Frontal cortex (tissue), 4 donors: ENCODE data around the gene STRADA. TPM values are rescaled to one million over a fixed set of nuclear protein-coding genes. Genes with fewer than 3 reads are reported as not detected.
A peak's percentile ranks its signal among the peaks of the same experiment; 100 is the strongest.

Experiments
- DNase-seq, 2 donors: peaks; one replicate each; pipeline ENCODE4 v3.0.0; 2012; ENCODE audit warnings: low spot score in 2 of 2
- FAIRE-seq: peaks from 2 replicates; lab custom pipeline; 2012; peaks lifted over from hg19 to GRCh38; lab: Jason Lieb, UNC
- total RNA-seq: library from RNA; depleted of rRNA; stranded (reverse); fragments of >200 nt; gene quantifications from one replicate; pipeline ENCODE4 v1.2.3, GENCODE V29; 2014
- donor health status: control.
- donor health status: control.
- donor health status: control.

The STRADA gene, protein sequence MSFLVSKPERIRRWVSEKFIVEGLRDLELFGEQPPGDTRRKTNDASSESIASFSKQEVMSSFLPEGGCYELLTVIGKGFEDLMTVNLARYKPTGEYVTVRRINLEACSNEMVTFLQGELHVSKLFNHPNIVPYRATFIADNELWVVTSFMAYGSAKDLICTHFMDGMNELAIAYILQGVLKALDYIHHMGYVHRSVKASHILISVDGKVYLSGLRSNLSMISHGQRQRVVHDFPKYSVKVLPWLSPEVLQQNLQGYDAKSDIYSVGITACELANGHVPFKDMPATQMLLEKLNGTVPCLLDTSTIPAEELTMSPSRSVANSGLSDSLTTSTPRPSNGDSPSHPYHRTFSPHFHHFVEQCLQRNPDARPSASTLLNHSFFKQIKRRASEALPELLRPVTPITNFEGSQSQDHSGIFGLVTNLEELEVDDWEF
- 19.6 TPM for total RNA-seq

- DNase-seq (peak; percentile 88 to 93), FAIRE-seq (no peak)
Measured at GRCh38 chr17:63741408-63742173, at the start of gene STRADA. Gene STRADA (minus strand): TSS chr17:63741799. CDS start chr17:63728369, 13,430 bp downstream.

DNA sequence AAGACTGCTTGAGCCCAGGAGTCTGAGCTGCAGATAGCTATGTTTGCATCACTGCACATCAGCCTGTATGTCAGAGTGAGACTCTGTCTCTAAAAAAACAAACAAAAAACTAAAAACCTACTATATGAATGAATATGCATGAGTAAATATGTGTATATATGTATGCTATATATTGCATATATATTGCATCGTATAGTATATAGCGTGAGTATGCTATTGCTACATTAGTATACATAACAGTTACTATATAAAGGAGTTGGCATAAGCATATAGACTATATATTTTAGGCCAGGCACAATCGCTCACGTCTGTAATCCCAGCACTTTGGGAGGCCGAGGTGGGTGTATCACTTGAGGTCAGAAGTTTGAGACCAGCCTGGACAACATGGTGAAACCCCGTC is 48.5 kb upstream of the STRADA start:
- DNase-seq = no peak
- FAIRE-seq = no peak

DNA sequence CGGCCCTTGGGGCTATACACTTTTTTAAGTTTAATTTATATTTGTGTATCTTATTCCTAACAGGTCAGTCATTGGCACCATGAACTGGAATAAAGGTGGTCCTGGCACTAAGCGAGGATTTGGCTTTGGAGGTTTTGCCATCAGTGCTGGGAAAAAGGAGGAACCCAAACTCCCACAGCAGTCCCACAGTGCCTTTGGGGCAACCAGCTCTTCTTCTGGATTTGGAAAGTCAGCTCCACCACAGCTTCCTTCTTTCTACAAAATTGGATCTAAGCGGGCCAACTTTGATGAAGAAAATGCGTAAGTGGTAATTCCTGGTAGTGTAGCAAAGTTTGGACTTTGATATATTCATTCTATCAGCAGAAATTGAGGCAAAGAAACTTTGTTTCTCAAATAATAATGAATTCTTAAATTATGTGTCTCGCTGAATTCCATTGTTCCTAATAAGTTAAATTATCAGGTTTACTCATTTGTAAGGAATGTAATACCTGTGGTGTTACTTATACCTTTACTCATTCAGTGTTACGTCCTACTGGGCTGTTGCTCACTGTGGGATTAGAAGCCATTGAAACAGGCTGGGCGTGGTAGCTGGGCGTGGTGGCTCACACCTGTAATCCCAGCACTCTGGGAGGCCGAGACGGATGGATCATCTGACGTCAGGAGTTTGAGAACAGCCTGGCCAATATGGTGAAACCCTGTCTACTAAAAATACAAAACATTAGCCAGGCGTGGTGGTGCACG is 45.5 kb upstream of the STRADA start:
- DNase-seq (no peak), FAIRE-seq (no peak)

- no peak for FAIRE-seq
- no peak for DNase-seq
Measured at GRCh38 chr17:63786117-63786516, 44.5 kb upstream of the STRADA start.

DNA sequence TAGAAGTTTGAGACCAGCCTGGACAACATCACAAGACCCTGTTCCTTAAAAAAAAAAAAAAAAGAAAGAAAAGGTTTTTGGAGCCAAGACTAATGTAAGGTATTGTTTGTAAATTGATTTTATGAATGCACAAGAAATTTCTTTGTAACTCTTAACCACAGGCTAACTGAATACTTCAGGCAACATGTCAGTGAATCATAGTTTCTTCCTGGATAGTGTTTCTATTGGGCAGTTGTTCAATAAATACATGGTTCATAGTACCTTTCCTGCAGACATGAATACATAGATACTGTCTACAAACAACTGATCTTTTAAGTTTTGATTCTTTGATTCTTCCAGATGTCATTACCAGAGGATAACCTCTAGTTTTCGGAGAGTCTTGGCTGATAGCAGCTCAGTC is 44.0 kb upstream of the STRADA start:
- FAIRE-seq (no peak), DNase-seq (no peak)

DNA sequence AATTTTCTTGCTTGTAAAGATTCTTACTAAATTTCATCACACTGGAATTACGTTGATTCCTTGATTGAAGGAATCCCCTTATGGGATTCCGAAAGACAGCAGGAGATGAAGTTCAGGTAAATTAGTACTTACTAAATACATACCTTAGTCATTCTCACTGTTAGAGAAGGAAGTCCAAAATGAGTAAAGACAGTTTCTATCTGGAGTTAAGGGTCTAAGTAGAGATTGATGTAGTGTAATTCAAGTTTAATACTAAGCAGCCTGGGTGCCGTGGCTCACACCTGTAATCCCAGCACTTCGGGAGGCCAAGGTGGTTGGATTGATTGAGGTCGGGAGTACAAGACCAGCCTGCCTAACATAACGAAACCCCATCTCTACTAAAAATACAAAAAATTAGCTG is 41.9 kb upstream of the STRADA start:
- no peak for FAIRE-seq

DNA sequence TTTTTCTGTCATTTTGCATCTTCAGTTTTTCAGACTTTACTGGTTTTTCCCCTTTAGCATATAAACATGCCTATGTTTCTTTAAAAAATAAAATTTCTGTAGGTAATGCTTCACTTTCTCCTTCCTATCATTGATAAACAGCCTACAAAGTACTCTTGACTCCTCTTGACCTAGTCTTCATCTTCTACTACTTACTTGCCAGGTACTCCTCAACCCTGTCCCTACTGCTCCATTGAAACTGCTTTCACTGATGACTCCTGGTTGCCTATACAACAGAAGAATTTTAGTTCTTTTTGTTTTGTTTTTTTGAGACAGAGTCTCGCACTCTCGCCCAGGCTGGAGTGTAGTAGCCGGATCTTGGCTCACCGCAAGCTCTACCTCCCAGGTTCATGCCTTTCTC is 39.3 kb upstream of the STRADA start:
- DNase-seq = no peak
- no peak for FAIRE-seq

More for the DNA sequence above, 41.9 kb upstream of the STRADA start:
- DNase-seq = no peak

DNA sequence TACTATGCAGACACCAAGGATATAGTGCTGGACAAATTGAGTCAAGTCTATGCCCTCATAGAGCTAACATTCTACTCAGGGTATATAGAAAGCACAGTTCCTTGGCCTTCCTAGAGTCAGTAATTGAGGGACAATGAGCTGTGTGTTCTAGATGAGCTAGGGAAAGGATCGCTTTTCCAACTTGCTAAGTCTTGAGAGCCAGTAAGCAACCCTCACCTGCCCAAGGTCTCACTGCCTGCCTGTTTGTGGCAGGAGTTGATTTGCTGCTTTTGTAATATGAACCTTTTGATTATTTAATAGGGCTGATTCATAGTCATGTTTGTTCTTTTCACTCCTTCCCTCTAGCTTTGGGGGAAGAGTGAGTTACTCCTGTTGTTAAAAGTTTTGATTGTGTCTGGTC is 38.9 kb upstream of the STRADA start:
- DNase-seq (no peak), FAIRE-seq (no peak)

GRCh38 chr17:63775420-63775819 is 33.8 kb upstream of the STRADA start:
- FAIRE-seq (no peak), DNase-seq (no peak)

GRCh38 chr17:63774969-63775265 is 33.3 kb upstream of the STRADA start:
- no peak for FAIRE-seq
- no peak for DNase-seq

DNA sequence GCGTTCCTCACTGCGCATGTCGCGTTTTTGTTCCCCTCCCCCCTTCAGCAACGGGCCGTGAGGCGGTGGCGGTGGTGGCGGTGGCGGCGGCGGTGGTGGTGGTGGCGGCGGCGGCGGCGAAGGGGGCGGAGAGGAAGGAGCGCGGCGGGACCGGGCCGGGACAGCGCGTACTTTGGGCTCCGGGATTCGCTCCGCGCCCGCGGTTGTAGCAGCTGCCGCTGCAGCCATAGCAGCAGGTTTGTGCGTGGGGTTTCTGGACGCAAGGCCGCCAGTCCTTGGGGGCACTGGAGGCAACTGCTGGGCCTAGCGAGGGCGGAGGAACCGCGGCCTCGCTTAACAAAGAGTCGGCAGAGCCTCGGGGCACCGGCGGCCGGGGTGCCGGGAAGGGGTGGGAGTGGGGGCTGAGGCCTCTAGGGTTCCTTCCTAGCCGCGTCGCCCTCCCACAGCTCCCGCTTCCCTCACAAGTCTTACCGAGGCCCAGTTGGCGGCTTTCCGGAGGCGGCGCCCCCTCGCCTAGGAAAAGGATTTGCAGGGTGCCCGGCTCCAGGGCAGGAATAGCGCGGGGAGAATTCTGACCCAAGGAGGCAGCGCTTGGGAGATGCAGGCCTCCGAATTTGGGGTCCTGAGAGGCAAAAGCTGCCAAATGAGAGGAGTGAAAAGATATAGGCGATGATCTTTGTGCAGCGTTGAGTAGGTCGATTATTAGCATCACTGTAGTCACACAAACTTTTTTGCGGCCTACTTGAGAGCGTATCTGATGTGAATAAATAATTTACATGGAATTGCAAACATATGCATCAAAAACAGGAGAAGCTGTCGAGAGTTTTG is 32.8 kb upstream of the STRADA start, which contains the start of gene DDX42:
Gene DDX42, plus strand, starts transcription at position 30 of the 828 bp plus-strand sequence. CDS start 12,880 bp downstream, outside the sequence.
- peak in 1 of 2 donors; percentile 26 for DNase-seq
- no peak for FAIRE-seq

DNA sequence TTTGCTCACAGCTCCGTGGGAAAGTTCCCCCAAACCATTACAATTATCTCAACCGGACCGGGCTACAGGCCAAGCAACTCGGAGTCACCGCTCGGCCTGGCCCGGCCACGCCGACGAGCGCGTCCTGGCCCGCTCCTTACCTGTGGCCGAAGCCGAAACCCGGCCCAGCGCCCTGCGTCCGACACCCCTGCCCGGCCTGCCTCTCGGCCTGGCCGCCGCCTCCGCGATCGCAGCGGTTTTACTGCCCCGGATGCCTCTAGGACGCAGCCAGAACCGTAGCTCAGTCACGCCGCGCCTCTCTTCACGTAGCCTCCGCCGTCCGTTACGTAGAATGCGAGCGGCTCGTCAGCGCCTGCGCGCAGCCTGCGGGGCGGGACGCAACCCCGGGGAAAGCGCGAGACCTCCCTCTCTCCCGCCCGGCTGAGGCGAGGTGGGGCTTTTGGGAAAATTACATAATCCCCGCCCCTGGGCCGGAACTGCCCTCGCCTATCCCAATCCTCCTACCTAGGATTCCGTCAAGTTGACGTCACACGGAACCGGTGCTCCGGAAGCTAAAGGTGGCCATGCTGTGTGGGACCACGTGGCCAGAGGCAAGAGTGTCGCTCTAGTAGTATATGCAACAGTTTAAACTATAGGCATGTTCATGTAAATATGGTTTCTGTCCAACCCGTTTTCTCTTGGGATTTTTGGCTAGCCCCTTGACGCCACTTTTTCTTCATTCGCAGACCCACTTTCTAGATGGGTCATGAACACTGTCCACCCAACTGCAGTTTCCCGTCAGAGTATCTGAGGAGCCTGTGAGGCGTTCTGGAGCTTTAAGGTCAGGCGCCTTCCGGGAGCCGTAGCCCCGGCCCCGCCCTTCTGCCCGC is 31.9 kb upstream of the STRADA start, which contains the start of gene CCDC47:
Gene CCDC47, minus strand, starts transcription at position 326 of the 869 bp plus-strand sequence. CDS start 7,422 bp downstream, outside the sequence.
- peak; percentile 99 for DNase-seq
- FAIRE-seq = peak; percentile 68

- DNase-seq (no peak), FAIRE-seq (no peak)
Measured at GRCh38 chr17:63772801-63773271, 31.2 kb upstream of the STRADA start.

DNA sequence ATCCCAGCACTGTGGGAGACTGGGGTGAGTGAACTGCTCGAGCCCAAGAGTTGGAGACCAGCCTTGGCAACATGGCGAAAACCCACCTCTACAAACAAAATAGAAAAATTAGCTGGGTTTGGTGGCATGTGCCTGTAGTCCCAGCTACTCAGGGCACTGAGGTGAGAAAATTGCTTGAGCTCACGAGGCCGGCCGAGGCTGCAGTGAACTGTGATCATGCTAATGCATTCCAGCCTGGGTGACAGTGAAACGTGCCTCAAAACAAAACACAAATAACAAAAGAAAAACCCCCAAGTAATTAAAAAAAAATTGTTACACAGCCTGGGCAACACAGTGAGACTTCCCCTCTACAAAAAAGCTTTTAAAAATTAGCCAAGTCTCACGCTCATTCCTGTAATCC is 26.8 kb upstream of the STRADA start:
- FAIRE-seq = no peak
- no peak for DNase-seq

DNA sequence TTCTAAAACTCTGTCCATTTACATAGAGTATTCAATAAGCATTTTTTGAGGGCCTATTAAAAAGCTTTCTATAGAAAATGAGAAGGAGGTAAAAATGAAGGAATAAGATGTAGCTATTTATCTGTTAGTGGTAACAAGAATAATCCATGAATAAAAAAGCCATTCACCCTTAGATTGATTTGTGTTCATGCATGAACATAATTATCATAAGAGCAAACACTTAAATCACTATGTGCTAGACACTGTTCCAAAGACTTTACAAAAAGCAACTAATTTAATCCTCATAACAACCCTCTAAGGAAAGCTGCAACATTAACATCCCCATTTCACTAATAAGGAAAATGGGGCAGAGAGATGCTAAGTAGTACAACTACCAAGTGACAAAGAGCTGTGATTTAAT is 25.2 kb upstream of the STRADA start:
- FAIRE-seq (no peak), DNase-seq (no peak)

GRCh38 chr17:63764716-63765115 is 23.1 kb upstream of the STRADA start:
- no peak for DNase-seq
- no peak for FAIRE-seq

DNA sequence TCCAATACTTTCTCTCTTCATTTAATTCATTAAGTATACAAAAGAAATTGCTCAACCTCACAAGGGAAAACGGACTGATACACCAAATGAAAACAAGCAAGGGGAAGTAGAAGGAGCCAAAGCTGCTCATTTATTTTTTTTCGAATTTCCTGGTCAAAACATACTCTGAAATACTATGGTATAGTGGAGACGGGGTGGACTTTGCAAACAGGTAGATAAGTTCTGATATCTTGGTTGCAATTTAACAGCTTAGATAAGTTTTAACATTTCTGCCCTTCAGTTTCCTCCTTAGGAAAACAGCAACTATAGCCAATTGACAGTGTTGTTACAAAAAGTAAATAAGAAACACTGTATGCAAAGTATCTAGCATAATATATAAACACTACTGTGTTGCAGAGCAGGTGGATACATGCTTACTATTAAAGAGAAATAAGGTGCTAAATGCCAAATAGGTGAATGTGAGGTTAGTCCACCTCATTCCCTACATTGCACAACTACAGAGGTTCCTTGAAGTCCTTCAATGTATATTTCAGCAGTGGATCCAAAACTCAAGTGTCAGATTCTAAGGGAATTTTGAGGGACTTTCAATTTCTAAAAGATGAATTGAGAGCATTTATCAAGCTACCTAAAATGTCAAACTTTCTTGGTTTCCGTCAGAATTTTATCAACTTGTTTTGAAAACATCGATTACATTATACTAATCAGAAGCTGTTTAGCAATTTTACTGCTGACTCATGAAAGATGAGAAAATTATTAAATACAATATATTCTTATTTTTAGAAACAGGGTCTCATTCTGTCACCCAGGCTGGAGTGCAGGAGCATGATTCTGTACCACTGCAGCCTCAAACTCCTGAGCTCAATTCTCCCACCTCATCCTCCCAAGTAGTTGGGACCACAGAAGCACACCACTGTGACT is 20.8 kb upstream of the STRADA start:
- DNase-seq = no peak
- FAIRE-seq = no peak
